ENCODE data around the gene TECPR2. TPM values are rescaled to one million over a fixed set of nuclear protein-coding genes. Genes with fewer than 3 reads are reported as not detected.
"Not testable (repeated sequence)": the region's sequence is repeated elsewhere in the genome, so short reads cannot be mapped to it uniquely, and the experiment has no call there.

The TECPR2 gene
- total and polyA plus RNA-seq, 10 donors: 1.1 to 46.6 (median 26.7) TPM

- no peaks in the 10 kb centered on the region for H3K9me3 ChIP-seq
- H3K27ac ChIP-seq: no peak overlapping the region
- no peak for TF ChIP-seq POLR2A (IDR thresholded peaks at IDR 0.05)
- no peak for TF ChIP-seq POLR2AphosphoS5 (IDR thresholded peaks at IDR 0.05)
- TF ChIP-seq CTCF (IDR thresholded peaks at IDR 0.05 in 8 of 11, conservative IDR thresholded peaks at IDR 0.05 in 3 of 11): no peak
- peak overlapping the region in 1 of 8 donors; percentile 62 for H3K4me3 ChIP-seq
- no peak for DNase-seq
- WGBS, 5 donors: 63 to 75% (median 69%) methylated on average over 28 to 29 of the region's 29 CpGs
- intact Hi-C loops (cut with DNase I; ENCODE audit: low total_unique reads): no loop called here
- H3K27me3 ChIP-seq (replicated peaks in 1 of 7): peaks cover 6 to 62% (median 28%) of the 10 kb centered on the region in 7 donors
- H3K36me3 ChIP-seq: no peaks in the 10 kb centered on the region
- H3K4me1 ChIP-seq: peaks cover 5 to 21% (median 14%) of the 10 kb centered on the region in 6 donors
Observed at GRCh38 chr14:102545461-102546265, 182.9 kb downstream of the TECPR2 start.

- DNase-seq: no peak
- H3K27me3 ChIP-seq (replicated peaks in 1 of 7): peaks cover 6 to 49% (median 23%) of the 10 kb centered on the region in 7 donors
- intact Hi-C loops (cut with DNase I; ENCODE audit: low total_unique reads): no loop called here
- WGBS, 5 donors: 76 to 87% (median 83%) methylated on average over 3 of the region's 3 CpGs
- TF ChIP-seq POLR2A (IDR thresholded peaks at IDR 0.05) (no peak), POLR2AphosphoS5 (IDR thresholded peaks at IDR 0.05) (no peak), CTCF (IDR thresholded peaks at IDR 0.05 in 8 of 11, conservative IDR thresholded peaks at IDR 0.05 in 3 of 11) (no peak)
- H3K9me3 ChIP-seq: no peaks in the 10 kb centered on the region
- H3K36me3 ChIP-seq: no peaks in the 10 kb centered on the region
- no peak overlapping the region for H3K27ac ChIP-seq
- H3K4me1 ChIP-seq: peaks cover 5 to 21% (median 14%) of the 10 kb centered on the region in 6 donors
- H3K4me3 ChIP-seq: no peak overlapping the region
Observed at GRCh38 chr14:102548616-102549240, 186.0 kb downstream of the TECPR2 start.

GRCh38 chr14:102550927-102551401 is 188.2 kb downstream of the TECPR2 start:
- WGBS, 5 donors: 51 to 85% (median 81%) methylated on average over 3 of the region's 3 CpGs
- intact Hi-C loops (cut with DNase I; ENCODE audit: low total_unique reads); H3K9me3 ChIP-seq: not testable (repeated sequence)

More at GRCh38 chr14:102550927-102551401, 188.2 kb downstream of the TECPR2 start:
- H3K36me3 ChIP-seq, H3K27ac ChIP-seq, DNase-seq, H3K4me3 ChIP-seq: not testable (repeated sequence)
- peaks cover 0 to 17% (median 10%) of the 10 kb centered on the region in 6 donors for H3K4me1 ChIP-seq
- peaks cover 0 to 27% (median under 1%) of the 10 kb centered on the region in 7 donors for H3K27me3 ChIP-seq (replicated peaks in 1 of 7)

Small RNA genes lying within 50 kb of the gene (microRNA-seq; reads per million reads assigned to microRNA genes)
- gene MIR4309: 0 reads per million in 3 donors

Small RNA genes lying within 50 kb of the gene (small RNA-seq; reads per million reads assigned to genes)
- 0 reads per million in 4 donors for gene MIR4309

Other genes with a start within 250 kb of the TECPR2 start
- 10 to 100 TPM; 25.8 to 40.8 (median 30.1) TPM for gene WDR20, start 223.0 kb upstream of the TECPR2 start, total RNA-seq
- gene WDR20, start 223.0 kb upstream of the TECPR2 start, polyA plus RNA-seq: 10 to 100 TPM in 1 of 3 donors, 1 to 10 TPM in 2; 8.7 to 11.1 (median 8.7) TPM
- gene MOK, start 57.8 kb upstream of the TECPR2 start, total RNA-seq: 10 to 100 TPM in 4 of 7 donors, 1 to 10 TPM in 3; 4.7 to 12.2 (median 10.2) TPM
- gene MOK, start 57.8 kb upstream of the TECPR2 start, polyA plus RNA-seq: 10 to 100 TPM in 1 of 3 donors, 1 to 10 TPM in 2; 4.1 to 11.7 (median 9.6) TPM
- gene ZNF839, start 43.2 kb upstream of the TECPR2 start, total RNA-seq: 10 to 100 TPM; 12.9 to 22.5 (median 17.2) TPM
- gene ZNF839, start 43.2 kb upstream of the TECPR2 start, polyA plus RNA-seq: 10 to 100 TPM; 10.3 to 28.5 (median 18.6) TPM
- gene CINP, start 51 bp upstream of the TECPR2 start, total RNA-seq: 10 to 100 TPM; 22.8 to 39.5 (median 29.3) TPM
- 10 to 100 TPM; 23.9 to 35.2 (median 28.8) TPM for gene CINP, start 51 bp upstream of the TECPR2 start, polyA plus RNA-seq
- gene ANKRD9, start 146.8 kb downstream of the TECPR2 start, total RNA-seq: 10 to 100 TPM in 6 of 7 donors, 1 to 10 TPM in 1; 8.6 to 24.0 (median 15.7) TPM
- 1 to 10 TPM; 2.2 to 4.9 (median 2.3) TPM for gene ANKRD9, start 146.8 kb downstream of the TECPR2 start, polyA plus RNA-seq
- gene RCOR1, start 229.7 kb downstream of the TECPR2 start, total RNA-seq: 10 to 100 TPM; 17.0 to 30.6 (median 21.9) TPM
- 1 to 10 TPM; 3.7 to 5.8 (median 3.8) TPM for gene RCOR1, start 229.7 kb downstream of the TECPR2 start, polyA plus RNA-seq

All from spleen (tissue), 11 donors.